ENCODE data around the gene LIMCH1.

DNA sequence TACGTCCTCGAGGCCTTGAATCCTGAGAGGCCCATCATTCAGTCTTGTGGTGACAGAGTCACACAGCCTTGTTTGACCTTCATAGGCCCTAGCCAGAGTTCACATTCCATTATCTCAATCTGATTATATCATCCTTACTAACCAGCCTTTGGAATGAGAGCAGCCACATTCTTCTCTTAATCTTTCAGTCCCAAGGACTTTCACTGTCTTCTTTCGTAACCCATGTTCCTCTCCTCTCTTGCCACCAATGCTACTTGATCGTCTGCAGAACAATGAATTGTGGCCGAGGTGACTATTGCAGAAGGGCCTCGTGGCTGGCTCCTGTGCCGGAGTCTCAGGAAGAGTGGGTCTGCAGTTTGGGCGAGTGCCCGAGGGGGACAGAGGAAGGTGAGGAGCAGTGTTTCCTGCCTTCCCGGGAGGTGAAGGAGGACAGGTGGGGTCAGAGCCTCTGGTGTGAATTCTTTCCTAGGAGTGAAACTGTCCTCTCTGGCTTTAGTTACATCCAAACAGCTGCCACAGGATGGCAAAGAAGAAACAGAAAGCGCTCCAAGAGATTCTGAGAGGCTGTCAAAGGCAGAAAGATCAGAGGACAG is 94.6 kb downstream of the LIMCH1 start:
- TF ChIP-seq, protein P1, sequence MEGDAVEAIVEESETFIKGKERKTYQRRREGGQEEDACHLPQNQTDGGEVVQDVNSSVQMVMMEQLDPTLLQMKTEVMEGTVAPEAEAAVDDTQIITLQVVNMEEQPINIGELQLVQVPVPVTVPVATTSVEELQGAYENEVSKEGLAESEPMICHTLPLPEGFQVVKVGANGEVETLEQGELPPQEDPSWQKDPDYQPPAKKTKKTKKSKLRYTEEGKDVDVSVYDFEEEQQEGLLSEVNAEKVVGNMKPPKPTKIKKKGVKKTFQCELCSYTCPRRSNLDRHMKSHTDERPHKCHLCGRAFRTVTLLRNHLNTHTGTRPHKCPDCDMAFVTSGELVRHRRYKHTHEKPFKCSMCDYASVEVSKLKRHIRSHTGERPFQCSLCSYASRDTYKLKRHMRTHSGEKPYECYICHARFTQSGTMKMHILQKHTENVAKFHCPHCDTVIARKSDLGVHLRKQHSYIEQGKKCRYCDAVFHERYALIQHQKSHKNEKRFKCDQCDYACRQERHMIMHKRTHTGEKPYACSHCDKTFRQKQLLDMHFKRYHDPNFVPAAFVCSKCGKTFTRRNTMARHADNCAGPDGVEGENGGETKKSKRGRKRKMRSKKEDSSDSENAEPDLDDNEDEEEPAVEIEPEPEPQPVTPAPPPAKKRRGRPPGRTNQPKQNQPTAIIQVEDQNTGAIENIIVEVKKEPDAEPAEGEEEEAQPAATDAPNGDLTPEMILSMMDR (IDR thresholded peaks at IDR 0.05): peak in 2 of 6 experiments; percentile 6 to 19
- peak in 1 of 2 donors; percentile 35 for TF ChIP-seq POLR2A (IDR thresholded peaks at IDR 0.05)

Data from adrenal gland (tissue), 5 donors.